ENCODE data around the gene PIK3CB. TPM values are rescaled to one million over a fixed set of nuclear protein-coding genes. Genes with fewer than 3 reads are reported as not detected.

The PIK3CB gene
- total RNA-seq, 1 experiment from 2014 or later = 35.6 TPM

- H2AFZ ChIP-seq (ENCODE audit: low read length) = no peak overlapping the region
- no peak overlapping the region for H3K4me3 Mint-ChIP-seq
- no peak overlapping the region for H2BK15ac ChIP-seq (ENCODE audit: low read depth, low read length)
- H3K56ac ChIP-seq (ENCODE audit: insufficient read length, low read depth, low read length) = no peak overlapping the region
- H3K4me1 ChIP-seq (ENCODE audit: insufficient read depth, low read length) = no peaks in the 10 kb centered on the region
- no peak overlapping the region for H4K8ac ChIP-seq (replicated peaks; ENCODE audit: insufficient read length, low read depth, low read length)
- no peak overlapping the region for H3K18ac ChIP-seq (ENCODE audit: insufficient read length, low read depth, low read length)
- H4K5ac ChIP-seq (ENCODE audit: insufficient read length, low read depth, low read length) = no peak overlapping the region
- H3K27ac ChIP-seq (ENCODE audit: insufficient read length, low read depth, low read length) = no peak overlapping the region
- no peaks in the 10 kb centered on the region for H3K27me3 ChIP-seq (ENCODE audit: insufficient read depth, low read length)
- TF ChIP-seq CTCF (conservative IDR thresholded peaks at IDR 0.05) = no peak
- no peak overlapping the region for H2AK5ac ChIP-seq (ENCODE audit: insufficient read length, low read length)
- no peak overlapping the region for H2BK20ac ChIP-seq (ENCODE audit: low read depth, low read length, poor library complexity, severe bottlenecking)
- no peaks in the 10 kb centered on the region for H3K27me3 Mint-ChIP-seq (ENCODE audit: low read depth)
- H3K23ac ChIP-seq (ENCODE audit: insufficient read length, low read depth, low read length) = no peak overlapping the region
- peaks cover 0 to 10% (median 8%) of the 10 kb centered on the region in 3 experiments; a peak in 6 of 7 replicates for H3K36me3 Mint-ChIP-seq (ENCODE audit: insufficient read depth in 1 of 3, low read depth in 3 of 3)
- no peak overlapping the region for H3K27ac Mint-ChIP-seq
- H3K4ac ChIP-seq (ENCODE audit: low read depth, low read length) = no peak overlapping the region
- no peak overlapping the region for H3K9ac ChIP-seq (ENCODE audit: extremely low read depth, insufficient read length, low read length)
- no peaks in the 10 kb centered on the region for H3K23me2 ChIP-seq (ENCODE audit: insufficient read length, low read depth, low read length, poor library complexity, severe bottlenecking)
- H3T11ph ChIP-seq (ENCODE audit: low read length) = no peak overlapping the region
- 0 out of 4 replicates have a peak, but pooled peaks cover 0 to 5% of the 10 kb centered on the region in 2 experiments for H3K4me1 Mint-ChIP-seq
- H2BK5ac ChIP-seq (ENCODE audit: insufficient read length, low read length) = no peak overlapping the region
- WGBS (ENCODE audit: extremely low coverage, insufficient read length, low lambda C conversion rate) = no CpG with 5 or more reads among the region's 2 CpGs
- no peak overlapping the region for H2BK120ac ChIP-seq (ENCODE audit: low read depth, low read length, poor library complexity, severe bottlenecking)
- no peak for DNase-seq
- no peaks in the 10 kb centered on the region for H3K9me3 ChIP-seq (ENCODE audit: control insufficient read depth, low read depth, low read length)
- no peak overlapping the region for H2BK12ac ChIP-seq (ENCODE audit: insufficient read length, low read depth, low read length)
- H3K14ac ChIP-seq (ENCODE audit: insufficient read depth, low read length) = no peak overlapping the region
- H4K91ac ChIP-seq (ENCODE audit: insufficient read length, low read depth, low read length) = no peak overlapping the region
- no peaks in the 10 kb centered on the region for H4K20me1 ChIP-seq (ENCODE audit: control insufficient read depth, insufficient read depth, insufficient read length)
- H3K79me2 ChIP-seq (ENCODE audit: insufficient read depth, low read length) = peaks cover 9% of the 10 kb centered on the region; the same call in 1 of the 2 replicates
- H3K79me1 ChIP-seq (ENCODE audit: insufficient read depth, low read depth, low read length, poor library complexity, severe bottlenecking) = no peaks in the 10 kb centered on the region
- no peak overlapping the region for H3K4me2 ChIP-seq (ENCODE audit: insufficient read depth, insufficient read length, low read length)
- no peaks in the 10 kb centered on the region for H3K9me3 Mint-ChIP-seq
These were observed 21.9 kb downstream of the PIK3CB start for GRCh38 chr3:138812806-138813205.
